GM12874 (cell line): ENCODE results near the gene GALNT16.
A peak's percentile ranks its signal among the peaks of the same experiment; 100 is the strongest.

Experiments
- CTCF ChIP-seq: IDR thresholded peaks from 2 replicates; pipeline ENCODE4 v1.5.1; 2011; ENCODE audit warnings: low read depth, mild to moderate bottlenecking, control low read depth, low read length, moderate library complexity; ENCODE audit not compliant: insufficient read depth

The GALNT16 gene

GRCh38 chr14:69259527-69260189 lies at the start of gene GALNT16:
TSS of gene GALNT16 (plus strand) at chr14:69260158. CDS start at chr14:69260291, 133 bp downstream.
- TF ChIP-seq CTCF = peak; percentile 36

GRCh38 chr14:69214393-69214792 lies 45.6 kb upstream of the GALNT16 start:
- no peak for TF ChIP-seq CTCF

- TF ChIP-seq CTCF = no peak
These were observed 35.0 kb upstream of the GALNT16 start for GRCh38 chr14:69224946-69225345.

GRCh38 chr14:69226178-69226577 lies 33.8 kb upstream of the GALNT16 start:
- no peak for TF ChIP-seq CTCF

GRCh38 chr14:69226736-69227135 lies 33.2 kb upstream of the GALNT16 start:
- TF ChIP-seq CTCF = no peak

- no peak for TF ChIP-seq CTCF
These were observed 28.5 kb upstream of the GALNT16 start for GRCh38 chr14:69231486-69231885.

DNA sequence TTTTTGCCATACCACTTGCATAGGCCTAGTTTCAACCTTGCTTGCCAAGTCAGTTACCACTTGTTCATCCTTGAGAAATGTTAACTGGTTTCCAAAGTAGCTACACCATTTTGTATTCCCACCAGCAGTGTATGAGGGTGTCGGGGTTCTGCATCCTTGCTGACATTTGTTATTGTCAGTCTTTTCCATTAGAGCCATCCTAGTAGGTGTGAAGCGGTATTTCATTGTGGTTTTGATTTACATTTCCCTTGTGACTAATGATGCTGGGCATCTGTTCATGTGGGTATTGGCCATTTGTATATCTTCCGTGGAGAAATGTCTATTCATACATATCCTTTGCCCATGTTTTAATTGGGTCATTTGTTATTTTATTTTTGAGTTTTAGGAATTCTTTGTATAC lies 27.6 kb upstream of the GALNT16 start:
- no peak for TF ChIP-seq CTCF
